H1 (cell line): ENCODE measurements around the gene SNAP29. TPM values are rescaled to one million over a fixed set of nuclear protein-coding genes. Genes with fewer than 3 reads are reported as not detected.

Experiments
- CTCF ChIA-PET: fragments of 300-600 bp; sonication (Branson Sonifier 250); formaldehyde crosslinking; loops from one replicate; lab custom pipeline; 2021; ENCODE audit not compliant: partially characterized antibody; lab: Charles Lee
- POLR2A ChIA-PET: fragments of 300-600 bp; sonication (Branson Sonifier 250); formaldehyde crosslinking; loops from one replicate; lab custom pipeline; 2021; ENCODE audit warnings: inconsistent platforms; ENCODE audit not compliant: partially characterized antibody; lab: Charles Lee
- DNase-seq, 2 experiments: peaks; one replicate each; pipeline versions ENCODE4 v3.0.0 to v3.0.0-alpha.2; 2010 to 2022; ENCODE audit warnings: low spot score in 2 of 2, low read depth in 1 of 2, mixed read lengths in 1 of 2
- FAIRE-seq: peaks from 2 replicates; lab custom pipeline; 2011; peaks lifted over from hg19 to GRCh38; lab: Jason Lieb, UNC
- H2AFZ ChIP-seq: 2 replicates; pipeline ENCODE4 v1.8.1; 2012; ENCODE audit warnings: low read length, inconsistent platforms
- H2AK5ac ChIP-seq: 2 replicates; pipeline ENCODE4 v1.6.1; 2013; ENCODE audit warnings: low read depth, low read length
- H2BK120ac ChIP-seq: replicated peaks from 2 replicates; pipeline ENCODE3; 2013; ENCODE audit warnings: low read depth, low read length, inconsistent platforms
- H2BK12ac ChIP-seq: 2 replicates; pipeline ENCODE4 v1.6.1; 2013; ENCODE audit warnings: low read depth, low read length
- H2BK15ac ChIP-seq: 2 replicates; pipeline ENCODE4 v1.6.1; 2013; ENCODE audit warnings: low read length
- H2BK20ac ChIP-seq: 2 replicates; pipeline ENCODE4 v1.6.1; 2013; ENCODE audit warnings: low read length
- H2BK5ac ChIP-seq: 2 replicates; pipeline ENCODE4 v1.6.1; 2013; ENCODE audit warnings: low read depth, low read length
- H3K14ac ChIP-seq: 2 replicates; pipeline ENCODE4 v1.6.1; 2013; ENCODE audit warnings: inconsistent platforms; ENCODE audit not compliant: insufficient read length
- H3K18ac ChIP-seq: 2 replicates; pipeline ENCODE4 v1.6.1; 2013; ENCODE audit warnings: low read length; ENCODE audit errors: extremely low read depth
- H3K23ac ChIP-seq: 2 replicates; pipeline ENCODE4 v1.6.1; 2013; ENCODE audit warnings: inconsistent platforms; ENCODE audit not compliant: insufficient read length
- H3K23me2 ChIP-seq: 2 replicates; pipeline ENCODE4 v1.6.1; 2013; ENCODE audit warnings: low read depth, low read length
- H3K27ac ChIP-seq: 2 replicates; pipeline ENCODE4 v1.6.1; 2011; ENCODE audit warnings: low read depth, low read length, inconsistent platforms
- H3K27me3 ChIP-seq, 4 experiments: replicated peaks in 1 of 4; 1 replicate in 1 of 4; 2 replicates in 3 of 4; pipeline versions ENCODE4 v1.6.1 to v1.8.1; 2011 to 2013; ENCODE audit warnings: low read length in 3 of 4, mild to moderate bottlenecking in 3 of 4, inconsistent platforms in 2 of 4, mixed read lengths in 2 of 4, moderate library complexity in 1 of 4; ENCODE audit not compliant: control insufficient read depth in 3 of 4, insufficient read depth in 3 of 4; ENCODE audit errors: extremely low read depth in 1 of 4
- H3K36me3 ChIP-seq, 4 experiments: 2 replicates each; pipeline versions ENCODE4 v1.6.1 to v1.8.1; 2011 to 2013; ENCODE audit warnings: mild to moderate bottlenecking in 4 of 4, low read length in 3 of 4, moderate library complexity in 2 of 4, control low read depth in 1 of 4, inconsistent platforms in 1 of 4; ENCODE audit not compliant: insufficient read depth in 4 of 4, control insufficient read depth in 2 of 4
- H3K4ac ChIP-seq: replicated peaks from 2 replicates; pipeline ENCODE3; 2013; ENCODE audit warnings: low read length, low read depth, mixed read lengths, inconsistent platforms; ENCODE audit not compliant: insufficient read length
- H3K4me1 ChIP-seq, 4 experiments: replicated peaks in 1 of 4; 1 replicate in 1 of 4; 2 replicates in 3 of 4; pipeline versions ENCODE4 v1.6.1 to v1.8.1; 2011 to 2013; ENCODE audit warnings: low read length in 3 of 4, inconsistent platforms in 2 of 4, mixed read lengths in 1 of 4; ENCODE audit not compliant: insufficient read depth in 4 of 4, control insufficient read depth in 3 of 4
- H3K4me2 ChIP-seq, 2 experiments: 2 replicates each; pipeline versions ENCODE4 v1.6.1 to v1.8.1; 2011 to 2013; ENCODE audit warnings: low read depth in 2 of 2, low read length in 2 of 2, control low read depth in 1 of 2, inconsistent platforms in 1 of 2, mild to moderate bottlenecking in 1 of 2; ENCODE audit not compliant: insufficient read depth in 1 of 2
- H3K4me3 ChIP-seq, 4 experiments: fragments of 200-600, 300-600 bp in 1 of 4; sonication (generic), shearing (Covaris generic), sonication (Bioruptor Twin) in 1 of 4; 2 replicates each; pipeline versions ENCODE4 v1.5.1 to v1.8.1; 2011 to 2016; ENCODE audit warnings: low read length in 4 of 4, low read depth in 3 of 4, control low read depth in 2 of 4, inconsistent platforms in 2 of 4, mild to moderate bottlenecking in 2 of 4, mixed read lengths in 1 of 4, moderate library complexity in 1 of 4; ENCODE audit not compliant: insufficient read depth in 2 of 4; ENCODE audit errors: extremely low read depth in 1 of 4
- H3K56ac ChIP-seq: replicated peaks from 2 replicates; pipeline ENCODE3; 2013; ENCODE audit warnings: low read depth, mild to moderate bottlenecking, mixed read lengths, low read length, inconsistent platforms; ENCODE audit not compliant: insufficient read length
- H3K79me1 ChIP-seq: 2 replicates; pipeline ENCODE4 v1.6.1; 2013; ENCODE audit warnings: low read depth, low read length, control low read depth
- H3K79me2 ChIP-seq, 2 experiments: 2 replicates each; pipeline versions ENCODE4 v1.6.1 to v1.8.1; 2012 to 2013; ENCODE audit warnings: low read length in 2 of 2, mild to moderate bottlenecking in 2 of 2, inconsistent platforms in 1 of 2; ENCODE audit not compliant: insufficient read depth in 2 of 2, control insufficient read depth in 1 of 2
- H3K9ac ChIP-seq, 4 experiments: replicated peaks in 1 of 4; 1 replicate in 1 of 4; 2 replicates in 3 of 4; pipeline versions ENCODE4 v1.6.1 to v1.8.1; 2011 to 2013; ENCODE audit warnings: low read depth in 3 of 4, low read length in 3 of 4, control low read depth in 2 of 4, mild to moderate bottlenecking in 2 of 4, moderate library complexity in 2 of 4, inconsistent platforms in 1 of 4; ENCODE audit errors: extremely low read depth in 1 of 4
- H3K9me3 ChIP-seq, 2 experiments: 2 replicates each; pipeline versions ENCODE4 v1.6.1 to v1.8.1; 2012 to 2013; ENCODE audit warnings: mild to moderate bottlenecking in 2 of 2, moderate library complexity in 2 of 2, control low read depth in 1 of 2, inconsistent platforms in 1 of 2, low read depth in 1 of 2, low read length in 1 of 2, mixed read lengths in 1 of 2; ENCODE audit not compliant: insufficient read depth in 2 of 2
- H4K20me1 ChIP-seq, 2 experiments: replicated peaks in 1 of 2; 2 replicates each; pipeline versions ENCODE3 to v1.8.1; 2011 to 2013; ENCODE audit warnings: inconsistent platforms in 2 of 2, low read length in 2 of 2, mild to moderate bottlenecking in 1 of 2; ENCODE audit not compliant: insufficient read depth in 2 of 2, control insufficient read depth in 1 of 2
- H4K5ac ChIP-seq: 2 replicates; pipeline ENCODE4 v1.6.1; 2013; ENCODE audit warnings: low read length, low read depth, mixed read lengths, inconsistent platforms; ENCODE audit not compliant: insufficient read length
- H4K8ac ChIP-seq: 2 replicates; pipeline ENCODE4 v1.8.0; 2013; ENCODE audit warnings: mild to moderate bottlenecking, moderate library complexity, low read length, inconsistent platforms; ENCODE audit not compliant: insufficient read depth; ENCODE audit errors: extremely low read depth
- H4K91ac ChIP-seq: replicated peaks from 2 replicates; pipeline ENCODE3; 2013; ENCODE audit warnings: low read length, mixed read lengths, inconsistent platforms; ENCODE audit not compliant: insufficient read length
- CBX8 ChIP-seq: fragments of 300-800, 300-1000 bp; sonication (generic); IDR thresholded peaks from 2 replicates; pipeline ENCODE4 v1.7.1; 2016; ENCODE audit warnings: low read depth, low read length, borderline replicate concordance
- EZH2 ChIP-seq: fragments of 200-600 bp; sonication (generic); IDR thresholded peaks from 2 replicates; pipeline ENCODE4 v1.7.1; 2012; ENCODE audit warnings: low read depth, mild to moderate bottlenecking, moderate library complexity, low read length, inconsistent platforms; ENCODE audit not compliant: severe bottlenecking
- HDAC2 ChIP-seq, 2 experiments: fragments of 300-600 bp in 1 of 2; sonication (generic) in 1 of 2; IDR thresholded peaks; 2 replicates each; pipeline ENCODE4 v1.6.1; 2011 to 2012; ENCODE audit warnings: low read depth in 2 of 2, low read length in 2 of 2, mild to moderate bottlenecking in 2 of 2, moderate library complexity in 2 of 2, borderline replicate concordance in 1 of 2, inconsistent platforms in 1 of 2
- NANOG ChIP-seq: IDR thresholded peaks from 2 replicates; pipeline ENCODE4 v1.6.1; 2011; ENCODE audit warnings: low read length, low read depth, mild to moderate bottlenecking, inconsistent platforms; ENCODE audit not compliant: insufficient read depth, poor library complexity, severe bottlenecking
- SRF ChIP-seq: IDR thresholded peaks from 2 replicates; pipeline ENCODE4 v1.6.1; 2011; ENCODE audit warnings: mild to moderate bottlenecking, low read depth, low read length, moderate library complexity
- YY1 ChIP-seq: IDR thresholded peaks from 2 replicates; pipeline ENCODE4 v1.6.1; 2011; ENCODE audit warnings: low read depth, mild to moderate bottlenecking, low read length
- WGBS, 2 experiments: shearing (Covaris generic) in 1 of 2; methylation state at CpG; one replicate each; pipeline versions ENCODE4 v1.1.6 to v1.1.7; 2013 to 2015; ENCODE audit warnings: low lambda C conversion rate in 2 of 2, mixed read lengths in 2 of 2, inconsistent platforms in 1 of 2, low coverage in 1 of 2, missing lambda C conversion rate in 1 of 2; ENCODE audit not compliant: insufficient replicate concordance in 2 of 2, insufficient coverage in 1 of 2, insufficient read length in 1 of 2; ENCODE audit errors: extremely low coverage in 1 of 2, missing lambda C conversion rate in 1 of 2; 5-methylcytosine and 5-hydroxymethylcytosine counted together
- polyA plus RNA-seq, 7 experiments: library from polyadenylated mRNA; depleted of rRNA in 3 of 7; stranded (reverse) in 5 of 7; unstranded in 2 of 7; fragments of >200 nt in 5 of 7; fragments of 200-250 nt in 2 of 7; gene quantifications; 1 replicate in 5 of 7; 2 replicates in 1 of 7; 4 replicates in 1 of 7; pipeline versions ENCODE4 v1.2.1 to v1.2.3, GENCODE V29; 2011 to 2013; ENCODE audit warnings: missing spikeins in 2 of 7, mixed read lengths in 2 of 7
- total RNA-seq: library from RNA; stranded (reverse); fragmentation: NEBNext Ultra II Directional; extraction: Animal tissue kit (Norgen Biotek cat#: 25700); gene quantifications from 2 replicates; pipeline ENCODE4 v1.2.1, GENCODE V29; 2021
- TF ChIP-seq, protein P1 (sequence below), 3 experiments: IDR thresholded peaks; 1 replicate in 2 of 3; 2 replicates in 1 of 3; pipeline versions ENCODE4 v1.5.1 to v1.6.1; 2011; ENCODE audit warnings: low read length in 3 of 3, mild to moderate bottlenecking in 3 of 3, inconsistent platforms in 2 of 3, low read depth in 1 of 3, moderate library complexity in 1 of 3; ENCODE audit not compliant: insufficient read depth in 1 of 3; ENCODE audit errors: control extremely low read depth in 1 of 3

SNAP29 gene
- total and polyA plus RNA-seq, 2 of the 8 experiments (the other 6 are each of a cell fraction or from before 2014, with no cell fraction given) = 11.8 to 15.0 TPM

DNA sequence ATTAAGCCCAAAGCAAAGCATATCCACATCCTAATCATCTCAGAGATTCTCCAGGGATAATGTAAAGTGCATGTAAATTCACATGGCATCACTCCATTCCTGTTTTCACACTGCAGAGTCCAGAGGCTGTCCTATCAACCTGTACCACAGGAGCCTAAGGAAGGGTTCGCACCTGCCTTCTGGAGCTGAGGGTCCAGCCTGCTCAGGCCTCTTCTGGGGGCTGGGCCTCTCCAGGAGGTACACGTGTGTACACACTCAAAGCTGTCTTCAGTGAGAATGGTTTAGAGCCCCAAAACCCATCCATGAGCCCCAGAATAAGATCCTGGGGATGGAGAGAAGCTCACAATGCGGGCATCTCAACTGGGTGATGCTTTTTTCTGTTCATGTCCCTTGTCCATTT, 24.1 kb upstream of the SNAP29 start:
- CTCF ChIA-PET = interaction anchor here (0.8 to 1.7 kb wide), 3 partner anchors 27 to 50 kb away, joined by 3 to 6 read pairs (median 4); no protein-coding TSS in a partner anchor
- H3K9ac ChIP-seq = no peak overlapping the region
- POLR2A ChIA-PET = no interaction called here
- no peak overlapping the region for H3K4ac ChIP-seq
- no peak overlapping the region for H4K8ac ChIP-seq
- no peak overlapping the region for H4K91ac ChIP-seq
- no peaks in the 10 kb centered on the region for H3K23me2 ChIP-seq
- DNase-seq = no peak
- H2BK20ac ChIP-seq = no peak overlapping the region
- no peak overlapping the region for H3K18ac ChIP-seq
- no peaks in the 10 kb centered on the region for H3K79me2 ChIP-seq
- no peak overlapping the region for H2BK15ac ChIP-seq
- no peaks in the 10 kb centered on the region for H3K4me1 ChIP-seq
- H3K23ac ChIP-seq = no peak overlapping the region
- no peak overlapping the region for H3K14ac ChIP-seq
- no peak overlapping the region for H3K4me2 ChIP-seq
- no peak overlapping the region for H2BK120ac ChIP-seq
- H3K9me3 ChIP-seq = no peaks in the 10 kb centered on the region
- TF ChIP-seq SRF (no peak), CBX8 (no peak), HDAC2 (IDR thresholded peaks at IDR 0.05; ENCODE audit: borderline replicate concordance in 1 of 2, low read depth in 2 of 2, low read length in 2 of 2) (no peak), EZH2 (no peak), NANOG (no peak), YY1 (no peak)
- TF ChIP-seq, protein P1, sequence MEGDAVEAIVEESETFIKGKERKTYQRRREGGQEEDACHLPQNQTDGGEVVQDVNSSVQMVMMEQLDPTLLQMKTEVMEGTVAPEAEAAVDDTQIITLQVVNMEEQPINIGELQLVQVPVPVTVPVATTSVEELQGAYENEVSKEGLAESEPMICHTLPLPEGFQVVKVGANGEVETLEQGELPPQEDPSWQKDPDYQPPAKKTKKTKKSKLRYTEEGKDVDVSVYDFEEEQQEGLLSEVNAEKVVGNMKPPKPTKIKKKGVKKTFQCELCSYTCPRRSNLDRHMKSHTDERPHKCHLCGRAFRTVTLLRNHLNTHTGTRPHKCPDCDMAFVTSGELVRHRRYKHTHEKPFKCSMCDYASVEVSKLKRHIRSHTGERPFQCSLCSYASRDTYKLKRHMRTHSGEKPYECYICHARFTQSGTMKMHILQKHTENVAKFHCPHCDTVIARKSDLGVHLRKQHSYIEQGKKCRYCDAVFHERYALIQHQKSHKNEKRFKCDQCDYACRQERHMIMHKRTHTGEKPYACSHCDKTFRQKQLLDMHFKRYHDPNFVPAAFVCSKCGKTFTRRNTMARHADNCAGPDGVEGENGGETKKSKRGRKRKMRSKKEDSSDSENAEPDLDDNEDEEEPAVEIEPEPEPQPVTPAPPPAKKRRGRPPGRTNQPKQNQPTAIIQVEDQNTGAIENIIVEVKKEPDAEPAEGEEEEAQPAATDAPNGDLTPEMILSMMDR (IDR thresholded peaks at IDR 0.05; ENCODE audit: control extremely low read depth in 1 of 3, insufficient read depth in 1 of 3, low read depth in 1 of 3, low read length in 3 of 3) = no peak
- TF ChIP-seq, all 59 proteins: peak for 0
- no peaks in the 10 kb centered on the region for H3K27me3 ChIP-seq
- 89% methylated on average over 3 of the region's 3 CpGs; no CpG with 5 or more reads in 1 of the 2 experiments for WGBS, 2 experiments
- H4K20me1 ChIP-seq = no peaks in the 10 kb centered on the region
- no peak overlapping the region for H4K5ac ChIP-seq
- H2BK5ac ChIP-seq = no peak overlapping the region
- H3K56ac ChIP-seq = no peak overlapping the region
- no peak overlapping the region for H3K4me3 ChIP-seq
- no peaks in the 10 kb centered on the region for H3K79me1 ChIP-seq
- no peak overlapping the region for H2AK5ac ChIP-seq
- H3K36me3 ChIP-seq = peaks cover 0 to 5% (median 1%) of the 10 kb centered on the region in 4 experiments; a peak in 1 of 8 replicates
- H3K27ac ChIP-seq = no peak overlapping the region
- no peak overlapping the region for H2BK12ac ChIP-seq
- FAIRE-seq = no peak
- H2AFZ ChIP-seq = no peak overlapping the region
